DOHH2 (cell line): ENCODE results near the gene SYT11.

ENCODE experiments used
- H3F3A ChIP-seq: fragments of 200-600 bp; sonication (generic), shearing (Covaris generic); 2 replicates; pipeline ENCODE4 v1.6.0; 2016; ENCODE audit warnings: antibody characterized with exemption, mild to moderate bottlenecking; ENCODE audit not compliant: control insufficient read depth, insufficient read depth
- H3K27ac ChIP-seq: fragments of 200-600 bp; sonication (generic); 2 replicates; pipeline ENCODE4 v1.5.1; 2014; ENCODE audit warnings: low read depth, mild to moderate bottlenecking, low read length, moderate library complexity
- H3K27me3 ChIP-seq: fragments of 200-600 bp; sonication (generic); 2 replicates; pipeline ENCODE4 v1.6.1; 2014; ENCODE audit warnings: mild to moderate bottlenecking, low read length, mixed read lengths; ENCODE audit not compliant: control insufficient read depth
- H3K36me3 ChIP-seq: fragments of 200-600 bp; sonication (generic); 2 replicates; pipeline ENCODE4 v1.6.1; 2014; ENCODE audit warnings: mild to moderate bottlenecking, low read length, moderate library complexity, mixed read lengths; ENCODE audit not compliant: control insufficient read depth
- H3K4me1 ChIP-seq: fragments of 200-600 bp; sonication (generic); 2 replicates; pipeline ENCODE4 v1.6.1; 2014; ENCODE audit warnings: mild to moderate bottlenecking, low read length, mixed read lengths; ENCODE audit not compliant: control insufficient read depth
- H3K4me2 ChIP-seq: fragments of 200-600 bp; sonication (generic); 2 replicates; pipeline ENCODE4 v1.6.0; 2014; ENCODE audit warnings: mild to moderate bottlenecking, low read length, moderate library complexity
- H3K4me3 ChIP-seq: fragments of 200-600 bp; sonication (generic); 2 replicates; pipeline ENCODE4 v1.5.1; 2014; ENCODE audit warnings: mild to moderate bottlenecking, low read length, mixed read lengths
- H3K79me2 ChIP-seq: fragments of 200-600 bp; sonication (generic); 2 replicates; pipeline ENCODE4 v1.6.1; 2014; ENCODE audit warnings: mild to moderate bottlenecking, low read length, mixed read lengths; ENCODE audit not compliant: control insufficient read depth
- H3K9me2 ChIP-seq: fragments of 200-600 bp; sonication (generic); replicated peaks from 2 replicates; pipeline ENCODE4 v1.6.1; 2014; ENCODE audit warnings: mild to moderate bottlenecking, low read length, mixed read lengths; ENCODE audit not compliant: control insufficient read depth
- H3K9me3 ChIP-seq: fragments of 200-600 bp; sonication (generic); 2 replicates; pipeline ENCODE4 v1.6.1; 2014; ENCODE audit warnings: antibody characterized with exemption, low read length, mixed read lengths; ENCODE audit not compliant: control insufficient read depth, insufficient read depth
- H4K20me1 ChIP-seq: fragments of 200-600 bp; sonication (generic); 2 replicates; pipeline ENCODE4 v1.6.0; 2014; ENCODE audit warnings: low read depth, mild to moderate bottlenecking, antibody characterized with exemption, low read length, moderate library complexity; ENCODE audit not compliant: control insufficient read depth, insufficient read depth
- CTCF ChIP-seq: fragments of 200-600 bp; sonication (generic); IDR thresholded peaks from one replicate; pipeline ENCODE4 v1.5.1; 2014; ENCODE audit warnings: antibody characterized with exemption, mild to moderate bottlenecking, low read depth, low read length; ENCODE audit not compliant: poor library complexity, severe bottlenecking
- EZH2phosphoT487 ChIP-seq: fragments of 200-600 bp; sonication (generic); IDR thresholded peaks from 2 replicates; pipeline ENCODE4 v1.6.1; 2017; ENCODE audit warnings: borderline replicate concordance, mild to moderate bottlenecking, antibody characterized with exemption, low read length, moderate library complexity, mixed read lengths

The SYT11 gene

DNA sequence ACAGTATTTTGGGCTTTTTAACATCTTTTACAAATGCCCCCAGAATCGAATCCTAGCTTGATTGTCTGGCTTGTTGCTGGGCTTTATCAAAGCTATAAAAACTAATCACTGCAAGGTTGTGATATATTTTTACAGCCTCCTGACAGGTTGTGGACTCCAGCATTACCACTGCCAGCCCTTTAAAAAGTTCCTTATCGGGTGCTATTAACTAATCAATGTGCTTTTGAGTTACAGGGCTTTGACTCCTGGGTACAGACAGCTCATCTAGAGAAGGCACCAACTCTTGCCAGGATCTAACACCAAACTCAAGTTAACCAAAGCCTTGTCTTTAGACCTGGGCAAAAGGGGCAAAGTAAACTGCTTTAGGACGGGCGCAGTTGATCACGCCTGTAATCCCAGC lies 19.0 kb upstream of the SYT11 start:
- Histone ChIP-seq H3K79me2 (peaks cover 90% of the 10 kb centered on the region), H3K4me1 (peaks cover 11% of the 10 kb centered on the region), H3F3A (0 out of 2 replicates have a peak, but pooled peaks cover 2% of the 10 kb centered on the region), H3K9me2 (no peaks in the 10 kb centered on the region), H3K36me3 (peaks cover 49% of the 10 kb centered on the region), H4K20me1 (no peaks in the 10 kb centered on the region; the same call in 1 of the 2 replicates), H3K9me3 (no peaks in the 10 kb centered on the region), H3K27me3 (no peaks in the 10 kb centered on the region), H3K4me2 (no peak overlapping the region), H3K4me3 (no peak overlapping the region), H3K27ac (no peak overlapping the region)
- TF ChIP-seq EZH2phosphoT487 (no peak), CTCF (no peak)

DNA sequence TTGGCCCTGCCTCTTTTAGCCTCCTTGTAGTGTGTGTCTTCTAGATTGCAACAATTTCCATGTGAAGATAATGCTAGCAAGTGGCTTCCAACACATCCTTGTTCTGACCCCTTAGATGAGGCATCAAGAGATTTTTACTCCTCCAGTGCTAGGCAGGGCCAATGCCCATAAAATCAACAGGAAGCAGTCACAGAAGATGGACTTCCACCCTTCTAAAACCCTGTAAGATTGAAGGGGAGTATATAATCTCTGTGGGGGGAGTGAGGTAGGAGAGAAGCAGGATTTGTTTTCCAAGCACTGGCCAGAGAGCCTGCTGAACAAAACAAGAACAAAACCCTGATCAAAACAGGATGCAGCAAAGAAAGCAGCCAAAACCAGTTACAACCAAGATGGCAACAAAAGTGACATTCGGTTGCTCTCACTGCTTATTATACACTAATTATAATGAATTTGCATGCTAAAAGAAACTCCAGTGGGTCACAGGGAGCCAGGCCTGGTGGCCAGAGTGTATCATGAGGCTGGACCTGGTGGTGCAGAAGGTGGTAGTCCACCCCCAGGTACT lies 14.4 kb upstream of the SYT11 start:
- H3K4me1 ChIP-seq = peaks cover 24% of the 10 kb centered on the region
- H3K36me3 ChIP-seq = peaks cover 60% of the 10 kb centered on the region
- no peaks in the 10 kb centered on the region; the same call in 1 of the 2 replicates for H3F3A ChIP-seq
- no peak overlapping the region for H3K4me2 ChIP-seq
- H3K4me3 ChIP-seq = no peak overlapping the region
- no peak for TF ChIP-seq CTCF
- TF ChIP-seq EZH2phosphoT487 = no peak
- H3K79me2 ChIP-seq = peaks cover 98% of the 10 kb centered on the region
- no peaks in the 10 kb centered on the region for H3K27me3 ChIP-seq
- H3K27ac ChIP-seq = no peak overlapping the region
- no peaks in the 10 kb centered on the region for H4K20me1 ChIP-seq
- no peaks in the 10 kb centered on the region for H3K9me3 ChIP-seq
- H3K9me2 ChIP-seq = no peaks in the 10 kb centered on the region

GRCh38 chr1:155847823-155848529 lies 11.4 kb upstream of the SYT11 start:
- H3K4me2 ChIP-seq = peak overlapping the region; percentile 19; the same call in 1 of the 2 replicates
- no peaks in the 10 kb centered on the region for H3K27me3 ChIP-seq
- no peaks in the 10 kb centered on the region; the same call in 1 of the 2 replicates for H3F3A ChIP-seq
- H3K79me2 ChIP-seq = peaks cover 99% of the 10 kb centered on the region
- H3K27ac ChIP-seq = no peak overlapping the region
- peaks cover 78% of the 10 kb centered on the region for H3K36me3 ChIP-seq
- peaks cover 29% of the 10 kb centered on the region for H3K4me1 ChIP-seq
- no peaks in the 10 kb centered on the region for H3K9me3 ChIP-seq
- H3K4me3 ChIP-seq = no peak overlapping the region
- peaks cover 6% of the 10 kb centered on the region; the same call in 1 of the 2 replicates for H4K20me1 ChIP-seq
- TF ChIP-seq EZH2phosphoT487 = no peak
- no peak for TF ChIP-seq CTCF
- H3K9me2 ChIP-seq = no peaks in the 10 kb centered on the region
